ENCODE results near the gene FKBP14. TPM values are rescaled to one million over a fixed set of nuclear protein-coding genes. Genes with fewer than 3 reads are reported as not detected.

FKBP14 gene
- total RNA-seq, 2 experiments from 2014 or later: 6.9 to 7.0 TPM

GRCh38 chr7:30046127-30046770 is 19.7 kb upstream of the FKBP14 start:
- Mint-ChIP-seq H3K27ac (no peak overlapping the region), H3K27me3 (no peaks in the 10 kb centered on the region), H3K36me3 (peaks cover 4% of the 10 kb centered on the region), H3K4me1 (no peaks in the 10 kb centered on the region), H3K4me3 (no peak overlapping the region), H3K9me3 (no peaks in the 10 kb centered on the region)
- no peak for DNase-seq

DNA sequence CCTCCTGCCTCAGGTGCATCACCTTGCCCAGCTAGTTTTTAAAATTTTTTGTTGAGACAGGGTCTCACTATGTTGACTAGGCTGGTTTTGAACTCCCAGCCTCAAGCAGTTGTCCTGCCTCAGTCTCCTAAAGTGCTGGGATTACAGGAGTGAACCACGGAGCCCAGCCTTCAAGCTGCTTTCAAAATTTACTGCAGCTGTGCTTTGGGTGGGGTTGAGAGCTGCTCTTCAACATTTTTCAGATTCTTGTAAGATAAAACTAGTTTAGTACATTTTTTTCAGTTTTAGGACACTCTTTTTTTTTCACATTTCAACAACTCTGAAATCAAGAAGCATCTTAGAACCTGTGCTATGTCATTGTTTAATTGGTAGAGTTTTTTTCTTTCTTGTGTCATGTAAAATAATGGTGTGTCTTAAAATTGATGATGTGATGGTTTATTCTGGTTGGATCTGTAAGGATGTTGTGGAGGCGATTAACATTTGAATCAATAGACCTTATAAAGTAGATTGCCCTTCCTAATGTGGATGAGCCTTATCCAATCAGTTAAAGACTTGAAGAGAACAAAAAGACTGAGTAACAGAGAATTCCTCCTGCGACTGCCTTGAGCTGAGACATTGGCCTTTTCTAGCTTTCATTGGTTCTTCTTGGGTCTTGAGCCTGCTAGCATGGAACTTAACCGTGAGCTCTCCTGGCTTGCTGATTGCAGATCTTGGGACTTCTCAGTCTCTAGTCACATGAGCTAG is 15.2 kb upstream of the FKBP14 start:
- Mint-ChIP-seq H3K27ac (no peak overlapping the region), H3K36me3 (peaks cover 2% of the 10 kb centered on the region), H3K9me3 (no peaks in the 10 kb centered on the region), H3K27me3 (no peaks in the 10 kb centered on the region), H3K4me1 (peaks cover 7% of the 10 kb centered on the region), H3K4me3 (no peak overlapping the region)
- no peak for DNase-seq

GRCh38 chr7:30040938-30041337 is 14.4 kb upstream of the FKBP14 start:
- no peaks in the 10 kb centered on the region for H3K27me3 Mint-ChIP-seq

DNA sequence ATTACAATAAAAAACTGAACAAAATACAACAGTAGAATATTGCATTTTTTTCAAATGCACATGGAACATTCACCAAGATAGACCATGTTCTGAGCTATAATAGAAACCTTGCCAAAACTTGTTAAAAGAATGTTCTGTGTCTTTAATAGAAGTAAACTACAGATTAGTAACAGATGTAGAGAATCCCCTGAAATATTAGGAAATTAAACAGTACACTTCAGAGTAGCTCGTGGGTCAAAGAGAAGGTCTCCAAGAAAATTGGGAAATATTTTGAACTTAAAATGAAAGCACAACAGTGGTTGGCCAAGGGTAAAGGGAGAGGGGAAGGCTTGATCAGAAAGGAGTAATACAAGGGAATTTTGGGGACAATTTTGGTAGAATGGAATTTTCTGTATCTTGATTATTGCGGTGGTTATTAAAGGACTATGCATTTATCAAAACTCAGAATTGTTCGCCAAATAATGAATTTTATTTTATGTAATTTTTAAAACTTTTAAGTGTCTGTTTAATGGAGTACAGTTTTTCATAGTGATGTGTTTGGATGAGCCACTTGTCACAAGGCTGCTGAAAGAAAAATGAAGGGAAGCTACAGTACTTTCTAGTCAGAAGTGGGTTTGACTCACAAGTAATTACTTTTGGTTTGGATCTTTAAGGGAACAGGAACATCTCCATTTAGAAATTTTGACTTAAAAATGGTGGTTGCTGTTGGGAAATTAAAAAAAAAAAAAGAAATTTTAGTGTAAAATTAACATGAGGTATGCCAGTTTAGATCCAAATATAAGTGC is 11.9 kb upstream of the FKBP14 start:
- Mint-ChIP-seq H3K27ac (no peak overlapping the region), H3K9me3 (no peaks in the 10 kb centered on the region), H3K36me3 (no peaks in the 10 kb centered on the region), H3K27me3 (no peaks in the 10 kb centered on the region), H3K4me3 (no peak overlapping the region), H3K4me1 (peaks cover 7% of the 10 kb centered on the region)
- DNase-seq: no peak

More at GRCh38 chr7:30040938-30041337, 14.4 kb upstream of the FKBP14 start:
- peaks cover 7% of the 10 kb centered on the region for H3K4me1 Mint-ChIP-seq
- peaks cover 2% of the 10 kb centered on the region for H3K36me3 Mint-ChIP-seq
- no peak for DNase-seq
- H3K9me3 Mint-ChIP-seq: no peaks in the 10 kb centered on the region
- H3K27ac Mint-ChIP-seq: no peak overlapping the region
- H3K4me3 Mint-ChIP-seq: no peak overlapping the region

GRCh38 chr7:30036220-30036619 is 9.7 kb upstream of the FKBP14 start:
- DNase-seq: no peak
- Mint-ChIP-seq H3K36me3 (no peaks in the 10 kb centered on the region), H3K4me3 (no peak overlapping the region), H3K27ac (no peak overlapping the region), H3K9me3 (no peaks in the 10 kb centered on the region), H3K27me3 (no peaks in the 10 kb centered on the region), H3K4me1 (peaks cover 7% of the 10 kb centered on the region)

DNA sequence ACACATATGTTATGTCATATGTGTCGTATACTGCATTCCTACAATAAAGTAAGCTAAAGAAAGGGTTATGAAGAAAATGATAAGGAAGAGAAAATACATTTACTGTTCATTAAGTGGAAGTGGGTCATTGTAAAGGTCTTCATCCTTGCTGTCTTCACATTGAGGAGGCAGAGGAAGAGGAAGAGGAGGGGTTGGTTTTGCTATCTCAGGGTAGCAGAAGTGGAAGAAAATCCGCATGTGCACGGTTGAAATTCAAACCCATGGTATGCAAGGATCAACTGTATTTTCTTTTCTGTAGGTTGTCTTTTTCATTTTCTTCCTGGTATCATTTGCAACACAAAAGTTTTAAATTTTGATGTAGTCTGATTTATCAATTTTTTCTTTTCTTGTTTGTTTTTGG is 8.0 kb upstream of the FKBP14 start:
- H3K9me3 Mint-ChIP-seq: no peaks in the 10 kb centered on the region
- H3K27me3 Mint-ChIP-seq: no peaks in the 10 kb centered on the region
- H3K27ac Mint-ChIP-seq: no peak overlapping the region

GRCh38 chr7:30032310-30033125 is 6.0 kb upstream of the FKBP14 start:
- H3K9me3 Mint-ChIP-seq: no peaks in the 10 kb centered on the region
- H3K4me1 Mint-ChIP-seq: peaks cover 4% of the 10 kb centered on the region
- H3K4me3 Mint-ChIP-seq: no peak overlapping the region
- no peaks in the 10 kb centered on the region for H3K27me3 Mint-ChIP-seq
- no peaks in the 10 kb centered on the region for H3K36me3 Mint-ChIP-seq
- H3K27ac Mint-ChIP-seq: no peak overlapping the region
- no peak for DNase-seq

More for the DNA sequence above, 8.0 kb upstream of the FKBP14 start:
- Mint-ChIP-seq H3K36me3 (no peaks in the 10 kb centered on the region), H3K4me3 (no peak overlapping the region), H3K4me1 (peaks cover under 1% of the 10 kb centered on the region)
- DNase-seq: no peak

DNA sequence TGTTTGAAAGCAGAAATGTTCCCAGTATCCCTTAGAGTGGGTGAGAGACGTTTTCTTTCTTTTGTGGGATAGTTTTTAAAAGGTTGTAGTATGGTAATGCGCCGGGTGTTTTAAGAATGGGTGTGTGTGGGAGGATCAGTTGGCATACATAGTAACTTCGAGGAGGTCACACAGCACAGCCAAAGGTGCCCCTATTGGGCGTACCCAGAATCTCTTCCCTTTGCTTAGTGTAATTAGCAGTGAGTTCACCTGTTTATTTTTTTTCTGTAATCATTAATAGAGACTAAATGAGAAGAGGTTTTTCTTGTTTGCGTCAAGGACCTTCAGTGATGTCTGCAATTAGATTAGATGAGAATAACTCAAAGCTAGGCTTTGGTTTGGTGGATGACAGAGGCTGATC is 3.2 kb upstream of the FKBP14 start:
- peaks cover 6% of the 10 kb centered on the region for H3K36me3 Mint-ChIP-seq

GRCh38 chr7:30028749-30029635 is 2.5 kb upstream of the FKBP14 start:
- Mint-ChIP-seq H3K4me3 (no peak overlapping the region), H3K9me3 (no peaks in the 10 kb centered on the region), H3K4me1 (peaks cover 21% of the 10 kb centered on the region), H3K27me3 (no peaks in the 10 kb centered on the region), H3K36me3 (peaks cover 6% of the 10 kb centered on the region), H3K27ac (peak overlapping the region; percentile 55)
- no peak for DNase-seq

More for the DNA sequence above, 3.2 kb upstream of the FKBP14 start:
- H3K27ac Mint-ChIP-seq: no peak overlapping the region
- no peaks in the 10 kb centered on the region for H3K27me3 Mint-ChIP-seq
- H3K4me1 Mint-ChIP-seq: peaks cover 16% of the 10 kb centered on the region
- no peak overlapping the region for H3K4me3 Mint-ChIP-seq
- H3K9me3 Mint-ChIP-seq: no peaks in the 10 kb centered on the region
- DNase-seq: no peak

- no peaks in the 10 kb centered on the region for H3K27me3 Mint-ChIP-seq
- no peaks in the 10 kb centered on the region for H3K9me3 Mint-ChIP-seq
- peaks cover 24% of the 10 kb centered on the region for H3K4me1 Mint-ChIP-seq
- H3K36me3 Mint-ChIP-seq: peaks cover 6% of the 10 kb centered on the region
- peak within 1 kb of the TSS; percentile 89 for H3K27ac Mint-ChIP-seq
- DNase-seq: peak; percentile 91
- H3K4me3 Mint-ChIP-seq: no peak within 1 kb of the TSS
Measured at GRCh38 chr7:30028216-30028748, 1.8 kb upstream of the FKBP14 start, which contains the start of gene PLEKHA8. Gene PLEKHA8 (plus strand): TSS chr7:30028412. CDS start chr7:30028763, 351 bp downstream.

DNA sequence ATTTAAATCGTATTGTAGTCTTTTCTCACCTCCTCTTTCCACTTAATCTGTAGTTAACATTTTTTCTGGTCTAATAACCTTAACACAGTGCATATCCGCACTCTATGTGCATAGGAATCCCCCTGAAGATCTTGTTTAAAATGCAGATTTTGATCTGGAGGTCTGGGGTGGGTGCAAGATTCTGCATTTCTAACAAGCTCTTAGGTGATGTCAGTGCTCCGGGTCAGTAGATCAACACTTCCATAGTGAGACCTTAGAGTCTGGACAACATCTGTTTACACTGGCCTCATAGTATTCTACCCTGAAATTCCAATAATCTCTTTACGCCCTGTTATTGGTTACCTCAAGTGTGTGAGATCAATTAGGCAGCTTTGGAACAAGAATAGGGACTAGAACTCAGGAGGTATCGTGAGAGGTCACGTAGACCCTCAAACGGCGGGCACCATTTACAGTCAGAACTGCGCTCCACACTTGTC is 1.3 kb upstream of the FKBP14 start:
- Mint-ChIP-seq H3K27ac (peak overlapping the region; percentile 89), H3K27me3 (no peaks in the 10 kb centered on the region), H3K4me3 (no peak overlapping the region), H3K4me1 (peaks cover 24% of the 10 kb centered on the region), H3K36me3 (peaks cover 6% of the 10 kb centered on the region), H3K9me3 (no peaks in the 10 kb centered on the region)
- no peak for DNase-seq

DNA sequence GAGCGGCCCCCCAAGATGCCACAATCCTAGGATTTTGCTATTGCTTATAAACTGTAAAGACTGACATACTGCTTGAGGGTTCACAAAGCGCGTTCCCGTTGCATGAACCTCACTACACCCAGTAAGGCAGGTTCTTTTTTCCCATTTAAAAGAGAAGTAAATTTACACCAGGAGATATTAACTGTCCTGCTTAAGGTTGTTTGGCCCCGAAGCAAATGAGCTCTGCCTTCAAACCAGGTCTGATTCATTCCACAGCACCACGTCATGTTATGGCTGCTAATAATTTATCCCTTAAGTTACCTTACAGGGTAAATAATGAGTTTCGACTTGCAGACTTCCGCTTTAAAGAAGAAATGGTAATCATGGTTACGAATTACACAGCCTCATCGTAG is 559 bp upstream of the FKBP14 start:
- Mint-ChIP-seq H3K36me3 (peaks cover 6% of the 10 kb centered on the region), H3K9me3 (no peaks in the 10 kb centered on the region), H3K27me3 (no peaks in the 10 kb centered on the region), H3K27ac (peak overlapping the region; percentile 89), H3K4me3 (no peak overlapping the region), H3K4me1 (peaks cover 26% of the 10 kb centered on the region)
- peak; percentile 21 for DNase-seq

GRCh38 chr7:30023524-30023923 is 3.0 kb downstream of the FKBP14 start:
- peaks cover 39% of the 10 kb centered on the region for H3K4me1 Mint-ChIP-seq
- H3K9me3 Mint-ChIP-seq: no peaks in the 10 kb centered on the region
- H3K36me3 Mint-ChIP-seq: peaks cover 8% of the 10 kb centered on the region
- H3K27me3 Mint-ChIP-seq: no peaks in the 10 kb centered on the region
- no peak overlapping the region for H3K27ac Mint-ChIP-seq
- DNase-seq: no peak
- no peak overlapping the region for H3K4me3 Mint-ChIP-seq

Measured in activated naive CD8-positive, alpha-beta T cell treated with anti-CD3 and anti-CD28 coated beads for 36 hours (primary cell).